HG02852 (cell line): Measurements from ENCODE around the gene SLC2A14.
"Not testable (repeated sequence)": the region's sequence is repeated elsewhere in the genome, so short reads cannot be mapped to it uniquely, and the experiment has no call there.

Experiments
- ATAC-seq: cut with Tn5 transposase; IDR thresholded peaks from one replicate; pipeline ENCODE4 v1.9.1; 2021; ENCODE audit warnings: mild to moderate bottlenecking, moderate library complexity; ENCODE audit not compliant: unreplicated experiment

Gene SLC2A14

GRCh38 chr12:7877420-7877819 lies 4.7 kb upstream of the SLC2A14 start:
- no peak for ATAC-seq

- ATAC-seq, result no peak
Measured at GRCh38 chr12:7870335-7870734, 2.4 kb downstream of the SLC2A14 start.

GRCh38 chr12:7869137-7869536 lies 3.6 kb downstream of the SLC2A14 start:
- ATAC-seq, result no peak

- no peak for ATAC-seq
Measured at GRCh38 chr12:7868391-7868790, 4.3 kb downstream of the SLC2A14 start.

GRCh38 chr12:7864601-7865150 lies 8.0 kb downstream of the SLC2A14 start:
- ATAC-seq, result no peak

GRCh38 chr12:7862814-7863348 lies 9.8 kb downstream of the SLC2A14 start:
- ATAC-seq, result not testable (repeated sequence)

GRCh38 chr12:7862301-7862700 lies 10.4 kb downstream of the SLC2A14 start:
- ATAC-seq, result not testable (repeated sequence)

- ATAC-seq, result no peak
Measured at GRCh38 chr12:7859552-7859951, 13.2 kb downstream of the SLC2A14 start.

DNA sequence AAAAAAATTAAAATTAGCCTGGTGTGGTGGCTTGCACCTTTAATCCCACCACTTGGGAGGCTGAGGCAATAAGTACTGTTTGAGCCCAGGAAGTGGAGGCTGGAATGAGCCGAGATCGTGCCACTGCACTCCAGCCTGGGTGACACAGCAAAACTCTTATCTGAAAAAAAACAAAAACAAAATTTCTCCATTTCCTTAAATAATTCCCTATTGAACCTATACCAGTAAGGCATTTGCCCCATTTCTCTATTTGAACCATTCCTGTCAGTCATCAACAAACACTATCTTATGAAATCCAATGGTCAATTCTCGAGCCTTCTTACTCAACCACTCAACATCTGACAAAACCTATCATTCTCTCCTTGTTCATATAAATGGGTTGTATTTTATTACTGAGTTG lies 14.7 kb downstream of the SLC2A14 start:
- ATAC-seq, result no peak

DNA sequence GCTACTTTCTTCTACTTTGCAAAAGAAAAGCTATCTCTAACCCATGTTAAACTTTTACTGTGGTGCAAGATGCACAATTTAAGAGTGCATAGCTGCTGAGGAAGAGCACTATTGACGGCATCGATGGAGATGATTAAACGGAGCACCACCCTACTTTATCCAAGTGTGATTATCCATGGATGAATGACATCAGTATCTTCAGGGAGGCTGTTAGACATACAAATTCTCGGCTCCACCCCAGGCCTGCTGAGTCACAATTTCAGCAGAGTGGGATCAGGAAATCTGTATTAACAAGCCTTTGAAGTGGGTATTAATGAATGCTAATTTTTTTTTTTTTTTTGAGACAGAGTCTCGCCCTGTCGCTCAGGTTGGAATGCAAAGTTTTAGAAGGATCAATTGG lies 16.2 kb downstream of the SLC2A14 start:
- no peak for ATAC-seq

GRCh38 chr12:7853557-7853956 lies 19.2 kb downstream of the SLC2A14 start:
- no peak for ATAC-seq

- not testable (repeated sequence) for ATAC-seq
Measured at GRCh38 chr12:7851622-7852081, 21.1 kb downstream of the SLC2A14 start.

DNA sequence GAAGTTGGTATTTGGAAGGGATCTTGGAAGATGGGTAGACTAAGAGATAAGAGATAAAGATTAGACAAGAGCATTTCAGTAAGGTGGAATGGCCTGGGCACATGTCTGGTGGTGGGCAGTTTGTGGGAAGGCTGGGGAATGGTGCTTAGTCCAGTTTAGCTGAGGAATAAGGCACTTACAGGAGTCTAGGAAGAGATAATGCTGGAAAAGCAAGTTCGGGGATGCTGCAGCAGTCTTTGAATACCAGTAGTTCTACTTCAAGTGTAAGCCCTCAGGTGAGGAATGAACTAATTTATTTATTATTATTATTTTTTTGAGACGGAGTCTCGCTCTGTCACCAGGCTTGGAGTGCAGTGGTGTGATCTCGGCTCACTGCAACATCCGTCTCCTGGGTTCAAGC lies 22.6 kb downstream of the SLC2A14 start:
- ATAC-seq, result not testable (repeated sequence)

- ATAC-seq, result not testable (repeated sequence)
Measured at GRCh38 chr12:7848098-7848422, 24.7 kb downstream of the SLC2A14 start.

DNA sequence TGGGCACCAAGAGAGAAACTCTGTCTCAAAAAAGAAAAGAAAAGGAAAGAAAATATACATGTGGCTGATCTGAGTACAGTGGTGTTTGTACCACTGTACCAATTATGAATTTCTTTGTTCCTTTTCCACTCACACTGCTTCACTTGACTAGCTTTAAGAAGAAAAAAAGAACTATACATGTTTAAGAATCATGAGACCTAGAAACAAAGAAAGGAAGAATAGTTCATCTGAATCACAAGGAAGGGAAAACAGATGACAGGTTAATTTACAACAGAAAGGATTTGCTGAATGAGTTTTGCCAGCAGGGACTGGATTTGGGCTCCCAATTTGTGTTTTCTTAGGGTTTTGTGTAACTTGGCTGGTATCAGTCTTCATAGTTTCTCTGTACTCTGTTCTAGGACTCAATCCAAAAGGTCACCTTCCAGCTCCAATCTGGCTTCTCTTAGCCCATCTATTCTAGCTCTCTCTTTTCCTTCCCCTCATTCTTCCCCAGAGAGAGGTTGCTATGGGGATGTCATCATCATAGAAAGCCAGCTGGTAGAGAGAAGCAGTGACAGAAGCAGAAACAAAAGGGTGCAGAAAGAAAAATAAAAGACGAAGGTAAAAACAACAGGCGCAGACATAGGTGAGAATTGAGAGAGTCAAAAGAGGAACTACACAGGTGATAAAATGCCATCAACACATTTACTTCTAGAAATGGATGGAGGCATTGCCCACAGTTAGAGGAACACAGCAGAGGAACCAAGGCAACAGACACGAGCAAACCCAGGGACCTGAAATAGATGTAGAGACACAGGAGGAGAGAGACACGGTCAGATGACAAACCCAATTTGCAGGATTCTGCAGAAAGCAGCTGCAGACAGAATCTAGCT lies 25.3 kb downstream of the SLC2A14 start:
- not testable (repeated sequence) for ATAC-seq

GRCh38 chr12:7844116-7844515 lies 28.6 kb downstream of the SLC2A14 start:
- no peak for ATAC-seq

GRCh38 chr12:7843583-7843982 lies 29.1 kb downstream of the SLC2A14 start:
- ATAC-seq, result not testable (repeated sequence)

DNA sequence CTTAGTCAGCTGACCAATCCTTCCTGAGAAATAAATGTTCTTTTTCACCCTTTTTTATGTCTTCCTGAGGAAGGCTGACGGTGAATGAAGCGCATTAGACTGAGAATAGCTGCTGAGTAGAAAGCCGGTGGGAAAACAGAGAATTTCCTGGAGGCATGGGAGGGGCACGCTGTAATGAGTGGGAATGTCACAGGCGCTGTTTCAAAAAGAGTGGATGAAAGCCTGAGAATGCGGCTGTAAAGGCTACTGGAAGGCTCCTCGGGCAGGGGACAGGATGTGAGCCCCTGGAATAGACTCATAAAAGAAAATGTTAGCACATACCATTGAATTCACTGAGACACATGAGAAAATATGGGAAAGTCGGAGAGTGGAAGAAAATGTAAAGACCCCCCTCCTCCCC lies 29.6 kb downstream of the SLC2A14 start:
- not testable (repeated sequence) for ATAC-seq

DNA sequence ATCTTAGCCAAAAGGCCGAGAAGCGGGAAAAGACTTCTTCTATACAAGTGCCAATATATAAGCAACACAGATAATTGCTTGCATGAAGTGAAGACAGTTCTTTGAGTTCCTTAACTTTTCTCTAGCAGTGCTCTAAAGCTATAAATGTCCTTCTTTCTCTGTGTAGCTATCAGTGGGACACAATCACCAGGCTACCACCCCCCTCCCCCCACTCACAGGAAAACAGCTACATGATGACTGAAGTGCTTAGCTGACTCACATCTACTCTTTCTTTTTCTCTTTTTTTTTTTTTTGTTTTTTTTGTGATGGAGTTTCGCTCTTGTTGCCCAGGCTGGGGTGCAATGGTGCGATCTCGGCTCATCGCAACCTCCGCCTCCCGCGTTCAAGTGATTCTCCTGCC lies 30.3 kb downstream of the SLC2A14 start:
- ATAC-seq, result not testable (repeated sequence)

- ATAC-seq, result not testable (repeated sequence)
Measured at GRCh38 chr12:7839848-7840247, 32.9 kb downstream of the SLC2A14 start.

GRCh38 chr12:7839226-7839625 lies 33.5 kb downstream of the SLC2A14 start:
- not testable (repeated sequence) for ATAC-seq

- ATAC-seq, result no peak
Measured at GRCh38 chr12:7837366-7837765, 35.3 kb downstream of the SLC2A14 start.
